ENCODE data around the gene DNAH12.

DNA sequence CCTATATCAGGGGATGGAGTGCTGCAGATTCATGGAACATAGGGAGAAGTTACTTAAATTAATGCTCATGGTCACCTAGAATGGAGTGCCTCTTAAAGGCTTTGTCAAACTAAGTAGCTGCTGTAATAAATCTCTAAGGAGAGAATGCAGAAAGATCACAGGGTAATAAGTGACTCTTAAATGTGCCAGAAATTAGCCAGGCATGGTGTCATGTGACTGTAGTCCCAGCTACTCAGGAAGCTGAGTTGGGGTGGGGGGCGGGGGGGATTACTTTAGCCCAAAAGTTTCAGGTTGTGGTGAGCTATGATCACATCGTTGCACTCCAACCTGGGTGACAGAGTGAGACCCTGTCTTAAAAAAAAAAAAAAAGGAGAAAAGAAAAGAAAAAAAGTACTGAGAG lies 160.7 kb downstream of the DNAH12 start:
- TF ChIP-seq EZH2 (IDR thresholded peaks at IDR 0.05; ENCODE audit: low read length, unreplicated experiment): no peak
- TF ChIP-seq, protein P1, sequence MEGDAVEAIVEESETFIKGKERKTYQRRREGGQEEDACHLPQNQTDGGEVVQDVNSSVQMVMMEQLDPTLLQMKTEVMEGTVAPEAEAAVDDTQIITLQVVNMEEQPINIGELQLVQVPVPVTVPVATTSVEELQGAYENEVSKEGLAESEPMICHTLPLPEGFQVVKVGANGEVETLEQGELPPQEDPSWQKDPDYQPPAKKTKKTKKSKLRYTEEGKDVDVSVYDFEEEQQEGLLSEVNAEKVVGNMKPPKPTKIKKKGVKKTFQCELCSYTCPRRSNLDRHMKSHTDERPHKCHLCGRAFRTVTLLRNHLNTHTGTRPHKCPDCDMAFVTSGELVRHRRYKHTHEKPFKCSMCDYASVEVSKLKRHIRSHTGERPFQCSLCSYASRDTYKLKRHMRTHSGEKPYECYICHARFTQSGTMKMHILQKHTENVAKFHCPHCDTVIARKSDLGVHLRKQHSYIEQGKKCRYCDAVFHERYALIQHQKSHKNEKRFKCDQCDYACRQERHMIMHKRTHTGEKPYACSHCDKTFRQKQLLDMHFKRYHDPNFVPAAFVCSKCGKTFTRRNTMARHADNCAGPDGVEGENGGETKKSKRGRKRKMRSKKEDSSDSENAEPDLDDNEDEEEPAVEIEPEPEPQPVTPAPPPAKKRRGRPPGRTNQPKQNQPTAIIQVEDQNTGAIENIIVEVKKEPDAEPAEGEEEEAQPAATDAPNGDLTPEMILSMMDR (conservative IDR thresholded peaks at IDR 0.05; ENCODE audit: low read depth, low read length): no peak
